Measurements from ENCODE around the gene ZNF79. TPM values are rescaled to one million over a fixed set of nuclear protein-coding genes. Genes with fewer than 3 reads are reported as not detected.
A peak's percentile ranks its signal among the peaks of the same experiment; 100 is the strongest.

ZNF79 gene
- total and polyA plus RNA-seq, 12 donors = 5.5 to 16.5 (median 10.6) TPM

GRCh38 chr9:127448112-127448805 lies 24.1 kb downstream of the ZNF79 start:
- H3K36me3 ChIP-seq (replicated peaks in 1 of 2) = peaks cover 0 to 60% of the 10 kb centered on the region in 2 donors
- intact Hi-C loops (cut with DNase I) = no loop called here
- no peaks in the 10 kb centered on the region for H3K9me3 ChIP-seq (replicated peaks in 1 of 3)
- no peaks in the 10 kb centered on the region for H3K27me3 ChIP-seq
- no peak overlapping the region for H3K4me3 ChIP-seq
- H3K4me1 ChIP-seq (replicated peaks in 1 of 2) = peaks cover 16 to 38% of the 10 kb centered on the region in 2 donors
- TF ChIP-seq CTCF (IDR thresholded peaks at IDR 0.05) (no peak), POLR2A (IDR thresholded peaks at IDR 0.05) (no peak)
- WGBS, 4 donors = 86 to 93% (median 92%) methylated on average over 8 of the region's 8 CpGs
- no peak overlapping the region for H3K27ac ChIP-seq
- DNase-seq = no peak

GRCh38 chr9:127449332-127449966 lies 25.3 kb downstream of the ZNF79 start:
- 44 to 67% (median 54%) methylated on average over 2 to 5 of the region's 5 CpGs for WGBS, 4 donors
- Histone ChIP-seq H3K9me3 (replicated peaks in 1 of 3) (no peaks in the 10 kb centered on the region), H3K27ac (peak overlapping the region in 3 of 5 donors; percentile 93), H3K4me1 (replicated peaks in 1 of 2) (peaks cover 16 to 38% of the 10 kb centered on the region in 2 donors), H3K36me3 (replicated peaks in 1 of 2) (peaks cover 0 to 55% of the 10 kb centered on the region in 2 donors), H3K27me3 (no peaks in the 10 kb centered on the region), H3K4me3 (peak overlapping the region in 1 of 4 donors; percentile 76)
- DNase-seq = no peak
- TF ChIP-seq CTCF (IDR thresholded peaks at IDR 0.05) (no peak), POLR2A (IDR thresholded peaks at IDR 0.05) (no peak)
- intact Hi-C loops (cut with DNase I) = no loop called here

- Histone ChIP-seq H3K27ac (peak overlapping the region; percentile 87 to 93 (median 93)), H3K27me3 (no peaks in the 10 kb centered on the region), H3K4me1 (replicated peaks in 1 of 2) (peaks cover 16 to 38% of the 10 kb centered on the region in 2 donors), H3K4me3 (peak overlapping the region in 3 of 4 donors; percentile 63 to 81 (median 76)), H3K36me3 (replicated peaks in 1 of 2) (peaks cover 0 to 56% of the 10 kb centered on the region in 2 donors), H3K9me3 (replicated peaks in 1 of 3) (no peaks in the 10 kb centered on the region)
- peak in 4 of 7 donors; percentile 45 to 57 (median 50) for DNase-seq
- intact Hi-C loops (cut with DNase I) = no loop called here
- TF ChIP-seq POLR2A (IDR thresholded peaks at IDR 0.05) (no peak), CTCF (IDR thresholded peaks at IDR 0.05) (no peak)
- WGBS, 4 donors = 1 to 11% (median 3%) methylated on average over 4 to 14 of the region's 14 CpGs
These were observed 26.1 kb downstream of the ZNF79 start for GRCh38 chr9:127450243-127450760.

GRCh38 chr9:127450830-127451607 lies 26.8 kb downstream of the ZNF79 start, which contains the start of the genes LRSAM1 and RPL12:
LRSAM1 (plus strand) TSS chr9:127451510; CDS start chr9:127454528, 3,018 bp downstream.
RPL12 (minus strand) TSS chr9:127451406; CDS start chr9:127451317, 89 bp downstream.
- Histone ChIP-seq H3K4me3 (peak within 1 kb of the TSS; percentile 63 to 81 (median 76)), H3K36me3 (replicated peaks in 1 of 2) (peaks cover 0 to 54% of the 10 kb centered on the region in 2 donors), H3K27ac (peak within 1 kb of the TSS; percentile 87 to 93 (median 93)), H3K4me1 (replicated peaks in 1 of 2) (peaks cover 16 to 38% of the 10 kb centered on the region in 2 donors), H3K9me3 (replicated peaks in 1 of 3) (no peaks in the 10 kb centered on the region), H3K27me3 (no peaks in the 10 kb centered on the region)
- TF ChIP-seq POLR2A (IDR thresholded peaks at IDR 0.05) (peak; percentile 99 to 100), CTCF (IDR thresholded peaks at IDR 0.05) (no peak)
- DNase-seq = peak; percentile 96 to 99 (median 98)
- WGBS, 4 donors = 0 to 2% (median 2%) methylated on average over 3 to 71 of the region's 71 CpGs; no CpG with 5 or more reads in 1 of the 4 donors
- intact Hi-C loops (cut with DNase I) = no loop called here
